A204.1 (cell line): ENCODE results near the gene CPHXL2.
A peak's percentile ranks its signal among the peaks of the same experiment; 100 is the strongest.

ENCODE experiments used
- FAIRE-seq: peaks from 2 replicates; lab custom pipeline; 2012; peaks lifted over from hg19 to GRCh38; lab: Jason Lieb, UNC

Gene CPHXL2

DNA sequence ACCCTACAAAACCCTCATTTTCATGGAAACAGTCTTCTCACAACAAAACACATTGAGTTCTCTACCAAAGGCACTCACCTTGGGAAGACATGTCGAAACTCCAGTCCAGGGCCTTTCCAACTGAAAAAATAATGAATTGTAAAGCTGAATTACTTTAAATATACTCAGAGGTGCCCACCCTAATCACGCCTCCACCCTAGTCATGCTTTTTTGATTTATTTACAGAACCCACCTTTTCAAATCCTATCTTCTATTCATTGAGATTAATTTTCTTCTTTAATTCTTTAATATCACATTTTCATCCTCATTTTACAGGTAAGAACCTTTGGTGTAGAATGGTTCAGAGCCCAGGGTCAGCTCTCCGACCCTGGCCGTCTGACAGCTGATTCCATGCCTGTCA lies at the start of gene CPHXL2:
CPHXL2 (minus strand) TSS at position 101 of the 400 bp plus-strand sequence; CDS start at position 91, 10 bp downstream.
- no peak for FAIRE-seq

DNA sequence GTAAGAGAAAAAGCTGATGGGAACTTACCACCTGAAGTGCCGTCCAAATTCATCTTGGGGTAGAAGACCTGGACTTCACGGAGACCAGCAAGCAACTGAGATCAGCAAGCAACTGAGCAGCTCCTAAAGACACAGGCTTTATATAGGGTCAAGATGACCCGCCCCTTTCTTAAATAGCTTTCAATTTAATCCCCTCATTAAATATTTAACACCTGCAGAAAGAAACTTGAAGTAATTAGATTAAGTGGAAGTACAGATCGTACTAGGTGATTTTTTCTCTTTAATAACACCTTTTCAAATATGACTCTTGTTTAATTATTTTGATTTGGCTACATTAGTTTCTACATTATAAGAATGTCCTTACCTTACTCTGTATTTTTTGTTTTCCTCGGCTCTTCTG lies 49.6 kb upstream of the CPHXL2 start, which contains the start of gene CPHXL:
CPHXL (minus strand) TSS at position 101 of the 400 bp plus-strand sequence; CDS start at position 53, 48 bp downstream.
- FAIRE-seq, result no peak

- no peak for FAIRE-seq
Observed at GRCh38 chr16:75718452-75718851, 41.6 kb upstream of the CPHXL2 start.

DNA sequence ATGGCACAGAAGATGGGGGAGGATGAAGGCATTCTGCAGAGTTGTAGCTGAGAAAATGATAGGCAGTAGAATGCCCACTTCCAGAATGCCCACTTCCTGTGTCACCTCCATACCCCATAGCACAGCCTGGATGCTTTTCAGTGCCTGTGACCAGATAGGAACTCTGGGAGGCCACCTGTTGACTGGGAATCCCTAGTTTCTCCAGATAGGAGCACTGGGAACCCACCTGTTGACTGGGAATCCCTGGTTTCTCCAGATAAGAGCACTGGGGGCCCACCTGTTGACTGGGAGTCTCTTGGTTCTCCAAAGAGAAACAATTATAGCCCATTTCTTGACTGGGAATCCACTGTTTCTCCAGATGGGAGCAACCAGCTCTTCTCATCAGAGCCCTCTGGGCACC lies 37.9 kb upstream of the CPHXL2 start:
- FAIRE-seq, result no peak

- no peak for FAIRE-seq
Observed at GRCh38 chr16:75710344-75710743, 33.5 kb upstream of the CPHXL2 start.

GRCh38 chr16:75703306-75703705 lies 26.5 kb upstream of the CPHXL2 start:
- FAIRE-seq, result no peak

GRCh38 chr16:75702242-75702641 lies 25.4 kb upstream of the CPHXL2 start:
- no peak for FAIRE-seq

GRCh38 chr16:75701361-75701760 lies 24.6 kb upstream of the CPHXL2 start, which contains the start of gene DUXB:
Gene DUXB (minus strand): TSS chr16:75701461. CDS start chr16:75701418, 43 bp downstream.
- no peak for FAIRE-seq

DNA sequence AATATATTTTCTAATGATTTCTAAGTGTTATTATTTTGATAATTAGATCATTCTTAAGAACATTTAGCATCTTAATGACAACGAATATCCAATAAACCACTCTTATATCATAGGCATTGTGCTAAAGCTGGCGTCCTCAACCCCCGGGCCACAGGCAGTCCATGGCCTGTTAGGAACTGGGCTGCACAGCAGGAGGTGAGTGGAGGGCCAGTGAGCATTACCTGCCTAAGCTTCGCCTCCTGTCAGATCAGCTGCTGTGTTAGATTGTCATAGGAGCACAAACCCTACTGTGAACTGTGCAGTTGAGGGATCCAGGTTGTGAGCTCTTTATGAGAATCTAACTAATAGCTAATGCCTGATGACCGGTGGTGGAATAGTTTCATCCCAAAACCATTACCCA lies 20.8 kb upstream of the CPHXL2 start:
- FAIRE-seq, result no peak

GRCh38 chr16:75695708-75696107 lies 18.9 kb upstream of the CPHXL2 start:
- FAIRE-seq, result no peak

DNA sequence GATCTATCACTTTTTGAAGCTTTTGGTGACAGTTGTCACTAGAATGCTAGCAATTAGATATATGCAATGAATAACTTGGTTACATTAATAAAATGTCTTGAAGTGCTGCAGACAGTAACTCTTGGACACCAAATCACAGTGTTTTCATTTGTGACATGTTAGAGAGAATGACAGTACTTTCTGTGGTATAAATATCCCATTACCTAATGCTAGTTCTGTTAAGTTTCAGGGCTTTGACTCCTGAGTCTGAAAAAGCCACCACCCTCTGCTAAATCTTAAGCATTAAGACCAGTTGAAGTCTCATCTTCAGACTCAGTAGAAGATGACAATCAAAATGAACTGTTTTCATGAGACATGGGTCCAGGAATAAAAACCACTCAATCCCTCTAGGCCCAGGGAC lies 10.6 kb upstream of the CPHXL2 start:
- no peak for FAIRE-seq

DNA sequence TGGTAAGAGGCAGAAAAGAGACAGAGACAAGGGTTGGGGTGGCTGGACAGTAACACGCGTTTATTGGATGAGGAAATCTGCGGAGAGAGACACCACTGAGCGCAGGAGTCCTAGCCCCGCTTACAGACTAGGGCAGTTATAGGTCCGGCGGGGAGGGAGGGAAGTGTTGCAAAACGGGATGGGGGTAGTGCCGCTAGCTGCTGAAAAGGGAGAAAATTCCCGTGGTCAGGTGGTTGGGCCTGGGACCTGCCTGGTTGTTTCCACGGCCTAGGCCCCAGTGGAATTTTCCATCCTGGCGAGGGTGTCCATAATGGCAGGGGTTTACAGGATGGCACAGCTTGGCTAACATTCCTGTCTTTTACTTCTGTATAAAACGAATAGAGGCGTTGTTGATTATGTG lies 5.5 kb upstream of the CPHXL2 start:
- FAIRE-seq, result no peak

GRCh38 chr16:75679366-75679765 lies 2.6 kb upstream of the CPHXL2 start:
- no peak for FAIRE-seq

GRCh38 chr16:75667503-75667902 lies 9.3 kb downstream of the CPHXL2 start:
- FAIRE-seq, result no peak

- FAIRE-seq, result no peak
Observed at GRCh38 chr16:75660726-75661302, 16.0 kb downstream of the CPHXL2 start.

GRCh38 chr16:75660321-75660720 lies 16.5 kb downstream of the CPHXL2 start:
- no peak for FAIRE-seq

DNA sequence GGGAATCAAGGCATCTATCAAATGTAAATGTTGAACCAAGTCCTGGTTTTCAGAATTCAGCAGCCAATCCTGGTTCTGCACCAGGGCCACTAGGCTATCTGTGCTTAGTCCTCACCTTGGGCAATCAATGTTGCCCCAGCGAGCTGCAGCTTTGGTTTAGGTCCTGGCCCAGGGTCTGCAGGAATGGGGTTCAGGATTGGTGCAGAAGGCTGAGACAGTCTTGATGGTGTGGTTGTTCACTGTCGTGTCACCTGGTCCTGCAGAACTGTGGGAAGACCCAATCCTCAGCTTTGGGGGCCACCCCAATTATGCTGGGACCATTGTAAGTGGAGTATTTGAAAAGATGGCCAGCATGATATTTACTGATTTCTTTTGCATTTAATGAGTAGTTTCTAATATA lies 18.6 kb downstream of the CPHXL2 start:
- no peak for FAIRE-seq

DNA sequence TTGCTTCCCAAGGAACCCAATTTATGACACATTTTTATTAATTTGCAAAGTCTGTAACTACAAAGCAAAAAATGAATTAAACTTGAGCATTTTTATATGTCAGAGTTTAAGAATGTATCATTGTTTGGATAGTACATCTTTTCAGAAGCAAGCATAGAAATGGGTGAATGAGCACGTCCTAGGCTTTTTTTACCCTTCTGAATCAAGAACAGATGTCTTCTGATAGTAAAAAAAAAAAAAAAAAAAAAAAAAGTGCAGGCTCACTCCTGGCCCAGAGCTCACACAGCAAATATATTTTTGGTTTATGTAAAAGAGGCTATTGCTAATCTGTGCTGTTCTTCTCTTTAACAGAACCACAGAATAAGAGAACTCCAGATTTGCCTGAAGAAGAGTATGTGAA lies 22.9 kb downstream of the CPHXL2 start:
- no peak for FAIRE-seq

- no peak for FAIRE-seq
Observed at GRCh38 chr16:75648265-75649076, 28.3 kb downstream of the CPHXL2 start.

DNA sequence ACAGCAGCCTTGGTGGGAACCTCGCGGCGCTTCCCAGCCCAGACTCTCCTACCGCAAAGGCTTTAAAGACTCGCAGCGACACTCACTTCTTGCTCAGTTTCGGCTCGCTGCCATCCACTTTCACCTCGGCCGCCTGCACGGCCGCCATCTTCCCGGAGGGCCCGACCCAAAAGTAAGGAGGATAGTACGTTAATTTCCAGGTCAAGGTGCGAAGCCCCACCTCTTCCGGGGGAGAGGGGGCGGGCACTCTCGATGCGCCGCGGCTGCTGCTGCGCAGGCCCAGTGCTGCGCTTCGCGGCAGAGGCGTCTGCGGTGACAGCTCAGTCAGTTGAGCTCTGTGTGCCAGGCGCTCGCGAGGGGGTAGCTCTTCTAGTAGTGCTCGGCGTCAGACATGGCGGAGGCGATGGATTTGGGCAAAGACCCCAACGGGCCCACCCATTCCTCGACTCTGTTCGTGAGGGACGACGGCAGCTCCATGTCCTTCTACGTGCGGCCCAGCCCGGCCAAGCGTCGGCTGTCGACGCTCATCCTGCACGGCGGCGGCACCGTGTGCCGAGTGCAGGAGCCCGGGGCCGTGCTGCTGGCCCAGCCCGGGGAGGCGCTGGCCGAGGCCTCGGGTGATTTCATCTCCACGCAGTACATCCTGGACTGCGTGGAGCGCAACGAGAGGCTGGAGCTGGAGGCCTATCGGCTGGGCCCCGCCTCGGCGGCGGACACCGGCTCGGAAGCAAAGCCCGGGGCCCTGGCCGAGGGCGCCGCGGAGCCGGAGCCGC lies 29.1 kb downstream of the CPHXL2 start, which contains the start of the genes KARS1 and TERF2IP:
KARS1 (minus strand) TSS at position 174 of the 773 bp plus-strand sequence; CDS start at position 148, 26 bp downstream.
TERF2IP (plus strand) TSS at position 282 of the 773 bp plus-strand sequence; CDS start at position 392, 110 bp downstream.
- FAIRE-seq, result peak; percentile 43

DNA sequence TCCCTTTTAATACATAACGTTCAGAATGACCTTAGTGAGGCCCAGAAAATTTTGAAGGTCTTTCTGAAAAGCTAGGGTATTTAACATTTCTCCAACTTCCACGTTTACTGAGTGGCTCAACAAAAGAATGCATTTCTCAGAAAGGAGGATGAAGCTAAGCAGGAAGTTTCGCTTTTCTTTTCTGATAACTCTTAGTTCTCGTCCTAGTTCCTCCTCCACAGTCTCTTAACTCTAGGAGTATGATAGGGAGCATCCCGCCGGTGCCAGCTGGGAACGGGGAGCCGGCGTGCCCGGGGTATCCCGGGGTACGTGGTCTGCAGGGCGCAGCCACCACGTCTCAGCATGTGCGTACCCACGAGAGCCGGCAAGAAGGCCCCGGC lies 29.7 kb downstream of the CPHXL2 start:
- no peak for FAIRE-seq

DNA sequence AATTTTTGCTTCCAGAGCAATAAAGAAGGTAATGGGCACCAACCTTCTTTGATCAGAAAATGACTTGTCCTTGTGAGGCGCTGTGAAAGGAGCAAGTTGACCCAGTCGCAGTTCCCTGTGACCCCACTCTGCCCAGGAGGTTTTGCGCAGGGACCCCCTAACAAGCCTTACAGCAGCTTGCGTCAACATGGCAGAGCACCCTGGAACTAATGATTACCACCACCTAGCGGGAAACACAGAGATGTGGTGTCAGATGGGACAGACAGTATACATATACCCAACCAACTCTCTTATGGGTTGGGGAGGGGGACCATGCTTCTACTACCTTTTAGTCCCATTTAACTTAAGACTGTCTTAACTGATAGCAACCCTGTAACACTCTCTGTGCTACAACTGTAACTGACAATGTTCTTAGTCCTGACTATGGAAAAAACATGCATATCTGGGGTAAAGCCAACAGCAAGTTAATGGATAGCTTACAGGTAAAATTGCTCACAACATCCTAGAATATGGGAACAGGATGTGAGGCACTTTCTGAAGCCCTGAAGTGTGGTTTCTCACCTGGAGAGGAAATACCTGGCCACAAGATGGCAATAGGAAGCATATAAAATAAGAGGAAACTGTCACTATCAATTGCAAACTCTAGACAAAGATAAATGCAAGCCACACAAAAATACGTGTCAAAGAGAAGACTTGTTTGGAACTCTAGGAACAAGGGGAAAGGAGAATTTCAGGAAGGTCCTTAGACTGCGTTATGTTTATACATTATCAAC lies 32.4 kb downstream of the CPHXL2 start:
- no peak for FAIRE-seq
